BJ (cell line): ENCODE results near the gene PRKD1. TPM values are rescaled to one million over a fixed set of nuclear protein-coding genes. Genes with fewer than 3 reads are reported as not detected.

ENCODE experiments used
- CTCF ChIA-PET: fragments of 350-600 bp; formaldehyde crosslinking; extraction: SDS; loops from one replicate; lab custom pipeline; 2021; ENCODE audit warnings: antibody characterized with exemption, inconsistent platforms; lab: Yijun Ruan, JAX
- POLR2A ChIA-PET: fragments of 300-600 bp; sonication (Branson Sonifier 250); formaldehyde crosslinking; extraction: SDS; loops from one replicate; lab custom pipeline; 2021; ENCODE audit warnings: antibody characterized with exemption; lab: Charles Lee
- DNase-seq: peaks from one replicate; pipeline ENCODE4 v3.0.0-alpha.2; 2011; ENCODE audit warnings: low read depth
- H3K27me3 ChIP-seq: 2 replicates; pipeline ENCODE4 v1.6.0; 2011; ENCODE audit warnings: low read length; ENCODE audit not compliant: control insufficient read depth, insufficient read depth
- H3K36me3 ChIP-seq: 2 replicates; pipeline ENCODE4 v1.5.1; 2011; ENCODE audit warnings: low read length; ENCODE audit not compliant: control insufficient read depth, insufficient read depth
- H3K4me3 ChIP-seq: 2 replicates; pipeline ENCODE4 v1.5.1; 2011; ENCODE audit warnings: low read depth, mild to moderate bottlenecking, control low read depth, low read length
- CTCF ChIP-seq: IDR thresholded peaks from 2 replicates; pipeline ENCODE4 v1.5.1; 2011; ENCODE audit warnings: low read depth, mild to moderate bottlenecking, control low read depth, inconsistent platforms, low read length, moderate library complexity; ENCODE audit not compliant: insufficient read depth
- polyA plus RNA-seq: library from polyadenylated mRNA; depleted of rRNA; stranded (reverse); fragments of >200 nt; gene quantifications from 2 replicates; pipeline ENCODE4 v1.2.3, GENCODE V29; 2011

Gene PRKD1
- polyA plus RNA-seq, 1 experiment: 19.8 TPM

- ChIA-PET CTCF (interaction anchor here (0.7 to 0.9 kb wide), 2 partner anchors 23 to 895 kb away, joined by 3 to 7 read pairs; no protein-coding TSS in a partner anchor), POLR2A (no interaction called here)
Measured at GRCh38 chr14:29905543-29905942, 22.1 kb downstream of the PRKD1 start.

GRCh38 chr14:29900609-29901350 is 26.9 kb downstream of the PRKD1 start:
- Histone ChIP-seq H3K4me3 (no peak overlapping the region), H3K36me3 (no peaks in the 10 kb centered on the region), H3K27me3 (no peaks in the 10 kb centered on the region)
- ChIA-PET CTCF (no interaction called here), POLR2A (no interaction called here)
- no peak for TF ChIP-seq CTCF
- DNase-seq: no peak

More at GRCh38 chr14:29905543-29905942, 22.1 kb downstream of the PRKD1 start:
- Histone ChIP-seq H3K4me3 (no peak overlapping the region), H3K27me3 (no peaks in the 10 kb centered on the region), H3K36me3 (no peaks in the 10 kb centered on the region)
- TF ChIP-seq CTCF: no peak
- no peak for DNase-seq

GRCh38 chr14:29898470-29898869 is 29.2 kb downstream of the PRKD1 start:
- no peak for DNase-seq
- TF ChIP-seq CTCF: no peak
- ChIA-PET POLR2A (no interaction called here), CTCF (no interaction called here)
- Histone ChIP-seq H3K36me3 (no peaks in the 10 kb centered on the region), H3K27me3 (no peaks in the 10 kb centered on the region), H3K4me3 (no peak overlapping the region)

GRCh38 chr14:29897181-29897580 is 30.5 kb downstream of the PRKD1 start:
- Histone ChIP-seq H3K27me3 (no peaks in the 10 kb centered on the region), H3K36me3 (no peaks in the 10 kb centered on the region), H3K4me3 (no peak overlapping the region)
- ChIA-PET POLR2A (no interaction called here), CTCF (no interaction called here)
- no peak for TF ChIP-seq CTCF
- no peak for DNase-seq

GRCh38 chr14:29896354-29896821 is 31.3 kb downstream of the PRKD1 start:
- POLR2A ChIA-PET: no interaction called here
- H3K27me3 ChIP-seq: no peaks in the 10 kb centered on the region
- H3K4me3 ChIP-seq: no peak overlapping the region
- TF ChIP-seq CTCF: no peak
- DNase-seq: no peak
- CTCF ChIA-PET: no interaction called here
- no peaks in the 10 kb centered on the region for H3K36me3 ChIP-seq
